Activated effector memory CD4-positive, alpha-beta T cell treated with Interleukin-2 at 50 U/mL for 16 hours (primary cell): ENCODE results near the gene TMIGD2.
"Not testable (repeated sequence)": the region's sequence is repeated elsewhere in the genome, so short reads cannot be mapped to it uniquely, and the experiment has no call there.

Experiments used
- DNase-seq: peaks from one replicate; pipeline ENCODE4 v3.0.0-alpha.2; 2020

The TMIGD2 gene

DNA sequence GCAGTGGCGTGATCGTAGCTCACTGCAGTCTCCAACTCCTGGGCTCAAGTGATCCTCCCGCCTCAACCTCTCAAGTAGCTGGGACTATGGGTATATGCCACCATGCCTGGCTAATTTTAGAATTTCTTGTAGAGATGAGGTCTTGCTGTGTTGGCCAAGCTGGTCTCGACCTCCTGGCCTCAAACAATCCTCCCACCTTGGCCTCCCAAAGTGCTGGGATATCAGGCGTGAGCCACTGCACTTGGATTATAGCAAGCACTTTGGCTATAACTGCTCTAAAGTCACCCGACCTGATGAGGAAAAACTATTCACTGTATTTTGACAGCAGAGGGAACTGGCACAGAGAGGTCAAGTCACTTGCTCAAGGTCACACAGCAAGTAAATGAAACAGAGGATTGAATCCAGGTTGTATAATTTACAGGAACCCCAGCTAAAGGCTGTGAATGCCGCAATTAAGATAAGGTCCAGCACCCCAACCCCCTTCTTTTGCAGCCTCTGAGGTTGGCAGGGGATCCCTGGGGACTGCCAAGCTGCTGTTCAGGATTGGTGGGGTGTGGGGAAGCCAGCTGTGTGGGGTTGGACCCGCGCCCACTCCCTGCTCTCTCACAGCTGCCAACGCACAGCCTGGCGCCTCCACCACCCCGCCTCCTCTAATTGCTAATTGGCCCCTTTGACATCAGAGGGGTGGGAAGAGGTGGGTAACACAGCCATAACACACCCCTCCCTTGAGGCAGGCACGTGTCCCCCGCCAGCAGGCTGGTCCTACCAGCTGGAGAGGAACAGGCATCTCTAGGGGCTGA lies 6.0 kb downstream of the TMIGD2 start:
- DNase-seq = no peak

DNA sequence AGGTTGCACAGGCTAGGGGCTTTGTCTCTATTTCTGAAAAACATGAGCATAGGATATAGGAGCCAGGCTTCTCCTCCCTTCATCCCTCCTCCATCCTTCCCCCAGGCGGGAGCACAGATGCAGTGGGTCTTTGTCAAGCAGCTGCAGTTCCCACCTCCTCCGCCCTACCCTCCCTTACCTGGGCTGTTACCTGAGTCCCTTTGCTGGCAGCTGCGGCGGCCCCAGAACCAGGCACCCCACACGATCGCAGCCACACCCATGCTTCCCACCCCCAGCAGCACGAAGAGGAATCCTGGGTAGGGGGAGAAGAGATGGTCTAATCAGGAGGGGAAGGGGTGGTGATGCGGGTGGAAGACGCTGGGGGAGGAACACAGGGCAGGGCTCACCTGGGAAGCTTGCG lies 7.8 kb downstream of the TMIGD2 start:
- DNase-seq = no peak

DNA sequence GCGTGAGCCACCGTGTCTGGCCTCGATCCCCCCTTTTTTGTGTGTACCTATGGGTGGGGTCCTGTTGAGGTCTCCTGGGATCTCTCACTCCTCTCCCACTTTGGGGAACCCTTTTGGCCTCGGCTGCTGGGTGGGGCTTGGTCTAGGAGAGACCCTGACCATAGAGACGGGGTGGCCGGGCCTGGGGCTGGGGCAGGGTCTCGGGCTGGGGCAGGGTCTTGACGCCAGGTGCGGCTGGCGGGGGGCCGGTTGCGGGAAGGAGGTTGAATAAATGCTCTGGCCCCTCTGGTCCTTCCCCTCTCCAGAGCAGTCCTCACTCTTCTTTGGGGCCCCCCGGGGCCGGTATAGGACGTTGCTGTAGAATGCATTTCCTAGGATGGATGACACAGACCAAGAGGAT lies 9.7 kb downstream of the TMIGD2 start:
- no peak for DNase-seq

DNA sequence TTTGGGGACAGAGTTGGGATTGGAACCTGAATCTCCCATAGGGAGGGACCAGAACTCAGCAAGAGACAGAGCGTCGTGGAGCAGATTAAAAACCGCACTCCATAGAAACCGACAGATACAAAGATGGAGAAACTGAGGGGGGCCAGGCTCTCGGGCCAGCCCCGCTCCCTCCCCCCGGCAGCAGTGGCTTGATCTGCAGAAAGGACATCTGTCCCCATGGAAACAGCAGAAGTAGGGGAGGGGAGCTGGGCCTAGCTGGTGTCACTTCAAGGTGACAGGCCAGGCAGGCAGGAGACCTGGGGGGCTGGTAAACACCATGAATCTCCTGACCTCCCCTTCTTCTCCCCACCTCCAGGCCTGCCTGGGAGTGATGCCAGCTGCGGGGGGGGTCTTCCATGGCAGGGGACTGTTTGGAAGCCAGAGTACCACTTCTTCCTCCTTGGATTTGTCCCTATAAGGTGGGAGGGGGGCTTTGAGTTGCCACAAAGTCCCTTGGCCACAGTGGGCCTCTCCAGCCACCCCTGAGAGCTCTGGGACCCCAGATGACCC lies 10.9 kb downstream of the TMIGD2 start:
- no peak for DNase-seq

DNA sequence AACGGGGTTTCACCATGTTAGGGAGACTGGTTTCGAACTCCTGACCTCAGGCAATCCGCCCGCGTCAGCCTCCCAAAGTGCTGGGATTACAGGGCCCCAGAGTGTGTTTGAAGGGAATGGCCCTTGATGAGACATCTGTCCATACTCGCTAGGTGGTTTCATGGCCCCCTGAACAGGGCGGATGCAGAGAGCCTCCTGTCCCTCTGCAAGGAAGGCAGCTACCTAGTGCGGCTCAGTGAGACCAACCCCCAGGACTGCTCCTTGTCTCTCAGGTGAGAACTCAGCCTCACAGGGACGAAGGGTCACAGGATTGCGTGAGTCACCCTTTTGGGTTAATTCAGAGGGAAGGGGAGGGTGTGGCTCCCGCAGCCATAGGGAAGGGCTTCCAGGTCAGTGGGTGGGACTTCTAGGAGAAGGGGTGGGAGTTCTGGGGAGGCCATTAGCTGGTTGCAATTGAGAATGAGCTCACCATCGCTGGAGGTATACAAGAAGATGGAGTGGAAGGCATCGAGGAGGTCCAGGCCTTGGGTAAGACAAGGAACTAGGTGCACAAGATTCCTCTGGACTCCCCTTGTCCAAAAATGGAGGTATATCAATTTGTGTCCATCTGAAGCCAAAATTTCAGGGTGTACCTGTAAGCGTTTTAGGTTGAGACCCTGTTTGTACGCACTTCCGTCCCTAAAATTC lies 14.0 kb downstream of the TMIGD2 start:
- no peak for DNase-seq

DNA sequence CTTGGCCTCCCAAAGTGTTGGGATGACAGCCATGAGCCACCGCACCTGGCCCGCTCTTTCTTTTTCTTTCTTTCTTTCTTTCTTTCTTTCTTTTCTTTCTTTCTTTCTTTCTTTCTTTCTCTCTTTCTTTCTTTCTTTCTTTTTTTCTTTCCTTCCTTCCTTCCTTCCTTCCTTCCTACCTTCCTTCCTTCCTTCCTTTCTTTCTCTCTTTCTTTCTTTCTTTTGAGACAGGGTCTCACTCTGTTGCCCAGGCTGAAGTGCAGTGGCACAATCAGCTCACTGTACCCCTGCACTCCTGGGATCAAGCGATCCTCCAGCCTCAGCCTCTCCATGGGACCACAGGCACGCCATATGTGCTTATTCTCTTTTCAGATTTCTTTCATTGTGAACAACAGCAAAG lies 16.0 kb downstream of the TMIGD2 start:
- not testable (repeated sequence) for DNase-seq

DNA sequence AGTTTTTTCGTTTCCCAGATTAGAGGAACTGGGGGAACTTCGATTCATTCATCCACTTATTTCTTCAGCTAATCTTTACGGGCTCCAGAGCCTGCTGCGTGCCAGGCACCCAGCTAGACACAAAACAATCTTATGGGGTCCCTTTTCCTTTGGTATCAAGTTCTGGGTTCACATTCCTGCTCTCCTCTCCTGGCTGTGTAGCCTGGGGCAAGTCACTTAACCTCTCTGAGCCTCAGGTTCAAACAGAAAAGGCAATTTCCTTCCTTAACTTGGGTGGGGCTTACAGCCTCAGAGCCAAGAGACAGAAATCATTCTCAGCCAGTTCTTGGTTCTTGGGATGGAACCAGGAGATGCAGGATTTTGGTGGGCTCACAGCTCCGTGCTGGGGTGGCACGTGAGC lies 17.2 kb downstream of the TMIGD2 start:
- DNase-seq = no peak

DNA sequence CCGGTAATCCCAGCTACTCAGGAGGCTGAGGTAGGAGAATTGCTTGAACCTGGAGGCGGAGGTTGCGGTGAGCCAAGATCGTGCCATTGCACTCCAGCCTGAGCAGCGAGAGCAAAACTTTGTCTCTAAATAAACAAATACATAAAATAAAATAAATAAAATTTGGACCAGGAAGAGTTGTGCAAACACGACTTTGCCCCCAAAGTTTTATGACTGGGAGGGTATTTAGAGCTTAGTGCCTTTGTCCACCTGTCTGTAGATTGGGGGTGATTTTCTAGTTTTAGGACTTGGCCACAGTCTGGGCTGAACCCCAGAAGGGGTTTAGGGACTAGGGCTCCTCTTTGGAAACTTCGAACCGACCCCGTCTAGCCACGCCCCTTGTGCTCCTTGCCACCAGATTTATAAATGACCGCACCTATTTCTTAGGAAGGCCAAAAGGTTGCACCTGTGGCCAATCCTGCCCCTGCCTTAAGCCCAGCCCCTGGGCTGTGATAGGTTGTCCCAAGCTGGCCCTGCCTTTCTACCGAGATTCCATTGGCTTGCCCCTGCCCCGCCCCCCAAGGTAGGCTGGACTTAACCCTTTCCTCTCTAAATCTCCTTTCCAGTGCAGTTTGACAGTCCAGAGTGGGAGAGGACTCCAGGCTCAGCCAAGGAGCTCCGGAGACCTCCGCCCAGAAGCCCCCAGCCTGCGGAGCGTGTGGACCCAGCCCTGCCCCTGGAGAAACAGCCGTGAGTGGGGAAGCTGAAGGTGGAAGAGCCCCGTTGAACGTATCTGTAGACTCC lies 17.8 kb downstream of the TMIGD2 start:
- DNase-seq = no peak

DNA sequence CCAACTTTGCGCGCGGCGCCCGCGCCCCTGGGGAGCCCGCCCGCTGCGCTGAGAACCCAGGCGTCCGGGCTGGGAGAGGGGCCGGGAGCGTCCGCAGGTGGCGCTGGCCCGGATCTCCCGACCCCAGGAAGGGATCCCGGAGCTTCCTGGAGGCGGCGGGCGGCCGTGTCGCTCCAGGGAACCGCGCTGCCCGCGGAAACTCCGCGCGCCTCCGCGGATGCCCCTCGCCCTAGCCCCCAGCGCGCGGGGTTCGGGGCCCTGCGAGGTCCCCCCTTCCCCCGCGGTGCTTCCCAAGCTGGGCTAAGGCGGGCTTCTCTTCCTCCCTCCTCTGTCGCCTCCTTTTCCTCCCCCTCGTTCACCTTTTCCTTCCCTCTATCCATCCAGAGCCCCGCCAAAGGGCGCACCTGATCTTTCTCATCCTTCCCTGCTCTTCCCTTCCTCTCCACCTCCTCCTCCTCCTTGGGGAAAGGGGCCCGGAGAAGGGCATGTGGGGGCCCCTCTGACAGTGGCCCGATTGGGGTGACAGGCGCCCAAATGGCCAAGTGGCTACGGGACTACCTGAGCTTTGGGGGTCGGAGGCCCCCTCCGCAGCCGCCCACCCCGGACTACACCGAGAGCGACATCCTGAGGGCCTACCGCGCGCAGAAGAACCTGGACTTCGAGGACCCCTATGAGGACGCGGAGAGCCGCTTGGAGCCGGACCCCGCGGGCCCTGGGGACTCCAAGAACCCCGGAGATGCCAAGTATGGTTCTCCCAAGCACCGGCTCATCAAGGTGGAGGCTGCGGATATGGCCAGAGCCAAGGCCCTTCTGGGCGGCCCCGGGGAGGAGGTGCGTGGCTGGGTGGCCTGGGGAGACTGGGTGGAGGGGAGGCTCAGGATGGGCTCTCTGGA lies 22.4 kb downstream of the TMIGD2 start:
- DNase-seq = no peak

DNA sequence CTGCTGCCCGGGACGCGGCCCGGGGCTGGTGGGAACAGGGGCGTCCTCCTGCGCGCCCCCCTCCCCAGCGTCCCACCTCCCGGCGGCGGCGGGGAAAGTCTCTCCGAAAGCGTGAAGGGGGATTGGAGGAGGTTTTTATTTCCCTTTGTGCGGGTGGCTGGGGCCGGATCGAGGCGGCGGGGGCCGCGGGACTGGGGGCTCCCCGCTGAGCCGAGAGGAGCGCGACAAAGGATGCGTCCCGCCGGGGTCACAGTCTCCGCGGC lies 23.0 kb downstream of the TMIGD2 start:
- no peak for DNase-seq

DNA sequence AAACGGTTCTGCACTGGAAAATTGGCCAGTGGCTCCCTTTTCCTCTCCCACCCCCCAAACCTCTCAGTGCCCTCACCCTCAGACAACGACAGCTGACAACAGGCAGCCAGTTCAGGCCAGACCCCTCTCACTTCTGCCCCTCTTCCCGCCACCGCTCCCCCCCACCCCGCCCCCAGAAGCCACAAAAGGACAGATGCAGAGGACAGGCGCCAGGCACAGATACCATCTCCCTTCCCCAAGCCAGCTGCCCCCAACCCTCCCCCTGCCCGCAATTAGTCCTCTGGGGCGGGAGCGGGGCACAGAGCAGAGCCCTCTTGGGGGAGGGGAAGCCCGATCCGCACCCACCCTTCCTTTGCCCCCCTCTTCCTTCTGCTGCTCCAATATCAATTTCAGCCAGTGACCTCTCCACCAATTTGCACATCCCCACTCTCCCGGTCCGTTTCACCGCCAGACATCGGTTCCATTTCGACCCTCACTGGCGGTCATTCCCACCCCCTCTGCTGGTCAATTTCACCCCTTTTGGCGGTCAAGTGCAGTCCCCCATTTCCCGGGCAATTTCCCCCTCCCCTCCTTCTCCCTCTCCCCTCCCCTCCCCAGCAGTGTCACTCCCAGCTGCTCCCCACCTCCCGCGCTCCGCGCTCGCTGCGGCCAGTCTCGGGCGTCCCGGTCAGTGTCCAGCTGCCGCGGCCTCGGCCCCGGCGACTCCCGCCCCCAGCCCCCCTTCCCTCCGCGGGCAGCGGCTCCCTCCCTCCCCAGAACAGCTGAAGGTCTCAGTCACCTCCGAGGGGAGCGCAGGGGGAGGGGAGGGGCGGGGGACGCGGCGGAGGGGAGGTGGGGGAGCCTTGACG lies 23.5 kb downstream of the TMIGD2 start, which contains the start of gene SHD:
TSS of gene SHD (plus strand) at position 848 of the 848 bp plus-strand sequence. CDS start 798 bp downstream, outside the sequence.
- DNase-seq = no peak

DNA sequence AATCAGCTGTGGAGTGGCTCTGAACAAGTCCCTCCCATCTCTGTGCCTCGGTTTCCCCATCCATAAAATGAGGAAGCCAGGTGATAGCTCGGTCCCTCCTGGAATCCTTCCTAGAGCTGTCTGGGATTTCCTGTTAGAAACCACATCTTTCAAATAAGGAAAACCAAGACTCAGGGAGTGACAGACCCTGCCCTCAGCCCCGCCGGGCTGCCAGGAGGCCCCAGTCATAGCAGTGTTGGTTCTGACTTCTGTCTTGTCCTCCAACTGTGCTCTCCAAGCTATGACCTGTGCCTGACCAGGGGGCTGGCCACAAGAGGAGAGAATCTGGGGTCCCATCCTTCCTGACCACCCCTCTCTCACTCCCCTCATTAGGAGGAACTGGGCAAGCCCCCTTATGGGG lies 24.2 kb downstream of the TMIGD2 start:
- no peak for DNase-seq

DNA sequence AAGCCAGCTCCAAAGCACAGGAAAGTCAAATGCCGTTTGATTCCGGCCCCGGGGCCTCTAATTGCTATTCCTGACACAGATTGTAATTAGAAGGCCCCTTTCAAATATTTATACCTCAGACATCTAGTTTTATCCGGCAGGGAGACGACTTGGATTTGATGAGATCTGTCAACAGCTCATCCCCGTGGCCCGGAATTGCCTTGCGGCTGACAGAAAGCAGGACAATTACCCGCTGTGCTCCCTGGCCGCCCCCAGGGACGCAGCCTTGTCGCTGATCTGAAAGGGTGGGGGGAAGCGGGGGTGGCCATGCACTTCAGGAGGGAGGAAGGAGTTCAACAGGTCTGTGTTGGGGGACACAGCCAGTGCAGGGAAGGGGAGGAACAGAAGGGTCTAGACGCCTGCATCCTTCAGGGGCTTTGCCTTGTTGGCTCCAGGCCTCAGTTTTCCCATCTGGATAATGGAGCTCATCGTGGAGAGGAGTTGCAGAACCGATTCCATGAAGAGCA lies 24.9 kb downstream of the TMIGD2 start:
- no peak for DNase-seq

DNA sequence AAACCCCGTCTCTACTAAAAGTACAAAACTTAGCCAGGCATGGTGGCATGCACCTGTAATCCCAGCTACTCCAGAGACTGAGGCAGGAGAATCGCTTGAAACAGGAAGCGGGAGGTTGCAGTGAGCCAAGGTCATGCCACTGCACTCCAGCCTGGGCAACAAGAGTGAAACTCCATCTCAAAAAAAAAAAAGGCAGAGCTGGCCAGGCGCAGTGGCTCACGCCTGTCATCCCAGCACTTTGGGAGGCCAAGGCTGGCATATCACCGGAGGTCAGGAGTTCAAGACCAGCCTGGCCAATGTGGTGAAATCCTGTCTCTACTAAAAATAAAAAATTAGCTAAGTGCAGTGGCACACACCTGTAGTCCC lies 27.9 kb downstream of the TMIGD2 start:
- not testable (repeated sequence) for DNase-seq

DNA sequence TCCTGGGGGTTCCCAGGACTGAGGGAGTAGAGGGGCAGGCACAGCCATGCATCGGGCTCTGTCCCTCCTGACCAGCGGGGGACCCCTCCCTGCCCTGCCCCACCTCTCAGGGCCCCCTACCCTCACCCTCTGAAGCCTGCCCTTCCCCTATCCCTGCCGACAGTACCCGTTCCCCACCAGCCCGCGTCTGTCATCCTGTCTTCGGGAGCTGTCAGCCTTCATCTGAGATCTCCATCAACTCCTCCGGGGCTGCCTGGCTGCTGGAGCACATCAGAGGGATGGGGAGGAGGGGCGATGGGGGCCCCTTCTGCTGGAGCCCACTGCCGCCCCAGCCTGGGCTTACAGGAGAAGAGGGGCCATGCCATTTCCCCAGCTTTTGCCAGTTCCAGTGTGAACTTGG lies 29.3 kb downstream of the TMIGD2 start:
- no peak for DNase-seq

DNA sequence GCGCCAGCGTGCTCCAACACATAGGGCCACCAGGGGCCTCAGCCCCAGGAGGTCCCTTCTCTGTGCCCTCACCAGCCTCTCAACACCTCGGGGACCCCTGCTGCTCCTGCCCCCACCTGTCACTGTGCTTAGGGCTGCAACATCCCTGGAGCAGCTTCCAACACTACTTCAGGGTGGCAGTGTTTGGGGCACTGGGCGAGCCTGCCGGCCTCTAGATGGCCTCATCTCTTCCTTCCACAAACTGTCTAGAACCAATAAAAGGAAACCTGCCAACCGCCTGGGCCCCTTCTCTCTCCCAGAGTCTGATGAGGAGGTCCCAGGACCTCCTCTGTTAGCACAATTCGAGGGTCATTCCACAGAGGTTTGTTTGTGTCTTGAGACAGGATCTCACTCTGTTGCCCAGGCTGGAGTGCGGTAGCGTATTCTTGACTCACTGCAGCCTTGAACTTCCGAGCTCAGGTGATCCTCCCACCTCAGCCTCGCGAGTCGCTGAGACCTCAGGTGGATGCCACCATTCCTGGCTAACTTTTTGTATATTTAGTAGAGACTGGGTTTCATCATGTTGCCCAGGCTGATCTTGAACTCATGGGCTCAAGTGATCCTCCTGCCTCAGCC lies 33.3 kb downstream of the TMIGD2 start:
- DNase-seq = no peak

DNA sequence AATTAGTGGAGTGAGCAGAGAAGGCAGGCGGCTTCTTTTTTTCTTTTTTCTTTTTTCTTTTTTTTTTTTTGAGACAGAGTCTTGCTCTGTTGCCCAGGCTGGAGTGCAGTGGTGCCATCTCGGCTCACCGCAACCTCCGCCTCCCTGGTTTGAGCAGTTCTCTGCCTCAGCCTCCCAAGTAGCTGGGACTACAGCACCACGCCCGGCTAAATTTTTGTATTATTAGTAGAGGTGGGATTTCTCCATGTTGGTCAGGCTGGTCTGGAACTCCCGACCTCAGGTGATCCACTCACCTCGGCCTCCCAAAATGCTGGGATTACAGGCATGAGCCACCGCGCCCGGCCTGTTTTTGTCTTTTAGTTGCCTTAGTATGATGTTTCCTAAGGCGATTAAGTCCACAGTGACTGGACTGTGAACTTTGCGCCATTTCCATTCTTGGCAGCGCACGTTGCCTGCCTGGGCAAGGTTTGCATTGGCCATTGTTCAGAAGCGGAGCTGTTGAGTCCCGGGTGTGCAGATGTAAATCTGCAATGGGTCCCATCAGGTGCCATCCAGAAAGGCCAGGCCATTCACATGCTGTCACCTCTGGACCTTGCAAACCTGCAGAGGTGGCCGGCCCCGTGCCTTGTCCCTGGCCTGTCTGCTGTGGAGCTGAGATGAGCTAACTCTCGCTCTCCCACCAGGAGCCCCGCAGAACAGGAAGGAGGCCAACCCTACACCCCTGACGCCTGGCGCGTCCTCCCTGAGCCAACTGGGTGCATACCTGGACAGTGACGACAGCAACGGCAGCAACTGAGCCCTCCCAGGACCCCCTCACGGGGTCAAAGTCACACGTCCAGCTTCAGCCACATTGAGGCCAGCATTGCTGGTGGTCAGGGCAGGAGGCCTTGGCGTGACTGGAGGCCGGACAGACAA lies 34.0 kb downstream of the TMIGD2 start:
- no peak for DNase-seq

DNA sequence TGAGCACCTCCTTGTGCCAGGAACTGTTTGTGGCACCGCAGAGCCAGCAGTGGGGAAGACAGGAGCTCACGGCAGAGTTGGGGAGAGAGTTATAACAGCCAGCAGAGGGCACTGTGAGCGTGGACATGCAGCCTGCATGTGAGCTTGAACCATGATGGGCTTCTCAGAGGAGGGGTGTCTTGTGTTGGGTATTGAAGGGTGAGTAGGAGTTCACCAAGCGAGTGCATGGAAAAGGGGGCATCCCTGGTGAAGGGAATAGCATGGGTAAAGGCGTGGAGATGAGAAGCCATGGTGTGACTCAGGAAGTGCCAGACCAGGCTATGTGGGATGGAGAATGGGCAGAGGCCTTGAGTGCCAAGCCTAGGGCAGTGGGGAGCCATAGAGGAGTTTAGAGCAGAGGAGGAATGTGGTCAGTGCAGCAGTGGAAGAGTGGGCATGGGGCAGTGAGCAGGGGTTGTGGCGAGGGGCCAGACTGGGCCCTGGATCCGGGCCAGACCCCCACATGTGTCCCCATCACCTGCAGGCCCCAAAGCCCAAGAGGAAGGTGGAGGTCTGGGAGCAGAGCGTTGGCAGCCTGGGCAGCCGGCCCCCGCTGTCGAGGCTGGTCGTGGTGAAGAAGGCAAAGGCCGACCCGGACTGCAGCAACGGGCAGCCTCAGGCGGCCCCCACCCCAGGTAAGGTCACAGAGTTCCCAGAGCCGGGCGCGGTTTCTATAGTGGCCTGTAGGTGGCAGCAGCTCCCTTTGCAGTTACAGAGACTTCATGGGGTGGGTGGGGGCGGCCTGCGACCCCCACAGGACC lies 34.9 kb downstream of the TMIGD2 start:
- peak; percentile 25 for DNase-seq
